Stimulated activated effector memory CD8-positive, alpha-beta T cell treated with anti-CD3 and anti-CD28 coated beads, Interleukin-12 subunit alpha, Interleukin-12 subunit beta, amount 100 ng/mL, for 72 hours (primary cell): ENCODE results near the gene POLR2C.
"Not testable (repeated sequence)": the region's sequence is repeated elsewhere in the genome, so short reads cannot be mapped to it uniquely, and the experiment has no call there.

Source experiments
- ATAC-seq: fragments of 150-1000 bp; cut with Tn5 transposase; 2 replicates; pipeline ENCODE4 v1.10.0; 2021
- DNase-seq, 2 donors: peaks; one replicate each; pipeline ENCODE4 v3.0.0; 2021 to 2022; ENCODE audit warnings: low spot score in 2 of 2
- H3K27ac Mint-ChIP-seq: one replicate; pipeline ENCODE4 v1.8.0; 2022; ENCODE audit warnings: mild to moderate bottlenecking, mixed read lengths
- H3K36me3 Mint-ChIP-seq: one replicate; pipeline ENCODE4 v1.8.0; 2022; ENCODE audit warnings: mild to moderate bottlenecking, mixed read lengths
- H3K4me1 Mint-ChIP-seq: one replicate; pipeline ENCODE4 v1.8.0; 2022; ENCODE audit warnings: mixed read lengths
- H3K4me3 Mint-ChIP-seq: one replicate; pipeline ENCODE4 v1.8.0; 2022; ENCODE audit warnings: mild to moderate bottlenecking, mixed read lengths
- H3K9me3 Mint-ChIP-seq: one replicate; pipeline ENCODE4 v1.8.0; 2022; ENCODE audit warnings: mixed read lengths

POLR2C gene

DNA sequence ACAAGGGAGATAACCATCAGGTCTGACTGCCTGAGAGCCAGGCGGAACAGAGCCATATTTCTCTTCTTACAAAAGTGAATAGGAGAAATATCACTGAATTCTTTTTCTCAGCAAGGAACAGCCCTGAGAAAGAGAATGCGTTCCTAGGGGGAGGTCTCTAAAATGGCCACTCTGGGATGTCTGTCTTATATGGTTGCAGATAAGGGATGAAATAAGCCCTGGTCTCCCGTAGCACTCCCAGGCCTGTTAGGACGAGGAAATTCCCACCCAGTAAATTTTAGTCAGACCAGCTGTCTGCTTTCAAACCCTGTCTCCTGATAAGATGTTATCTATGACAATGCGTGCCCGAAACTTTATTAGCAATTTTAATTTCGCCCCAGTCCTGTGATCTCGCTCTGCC is 22.5 kb upstream of the POLR2C start:
- H3K4me1 Mint-ChIP-seq, H3K9me3 Mint-ChIP-seq, H3K27ac Mint-ChIP-seq, H3K4me3 Mint-ChIP-seq, ATAC-seq, DNase-seq: not testable (repeated sequence)
- peaks cover 64% of the 10 kb centered on the region for H3K36me3 Mint-ChIP-seq

DNA sequence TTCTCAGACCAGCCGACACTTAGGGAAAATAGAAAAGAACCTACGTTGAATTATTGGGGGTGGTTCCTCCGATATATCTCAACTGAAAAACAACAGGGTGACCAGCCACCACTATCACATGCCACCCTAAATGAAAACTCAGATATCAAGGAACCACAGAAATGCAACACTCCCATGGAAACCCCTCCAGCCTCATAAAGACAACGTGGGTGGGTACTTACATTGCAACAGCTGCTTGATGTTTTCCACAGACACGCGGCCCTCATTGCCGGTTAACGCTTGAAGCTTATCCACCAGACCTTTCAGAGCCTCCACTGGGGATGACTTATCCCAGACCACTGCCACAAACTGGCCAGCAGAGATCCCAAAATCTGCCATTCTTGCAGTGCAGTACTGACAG is 21.9 kb upstream of the POLR2C start:
- H3K27ac Mint-ChIP-seq, DNase-seq, ATAC-seq, H3K9me3 Mint-ChIP-seq, H3K4me3 Mint-ChIP-seq, H3K4me1 Mint-ChIP-seq: not testable (repeated sequence)
- H3K36me3 Mint-ChIP-seq = peaks cover 58% of the 10 kb centered on the region

DNA sequence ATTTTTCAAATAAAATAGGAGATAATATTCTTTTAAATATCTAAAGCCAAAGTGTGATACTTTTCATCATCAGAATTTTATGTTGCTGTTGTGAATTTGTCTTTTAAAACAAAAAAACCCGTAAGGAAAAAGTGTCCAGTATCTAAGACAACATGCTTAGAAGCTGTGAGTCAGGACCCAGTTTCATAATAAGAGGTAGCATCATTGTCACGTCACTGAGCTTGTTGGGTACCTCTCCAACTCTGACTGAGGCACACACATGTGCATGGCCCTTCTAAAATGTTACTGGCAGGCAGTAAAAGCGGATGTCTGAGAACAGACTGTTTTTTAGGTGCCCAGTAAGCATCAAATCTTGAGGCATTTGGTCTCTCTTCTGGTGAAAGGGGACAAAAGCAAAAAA is 17.8 kb upstream of the POLR2C start:
- peaks cover 17% of the 10 kb centered on the region for H3K36me3 Mint-ChIP-seq
- no peak overlapping the region for H3K4me3 Mint-ChIP-seq
- no peak overlapping the region for H3K27ac Mint-ChIP-seq
- peaks cover 7% of the 10 kb centered on the region for H3K4me1 Mint-ChIP-seq
- H3K9me3 Mint-ChIP-seq = no peaks in the 10 kb centered on the region
- ATAC-seq (no peak), DNase-seq (no peak)

DNA sequence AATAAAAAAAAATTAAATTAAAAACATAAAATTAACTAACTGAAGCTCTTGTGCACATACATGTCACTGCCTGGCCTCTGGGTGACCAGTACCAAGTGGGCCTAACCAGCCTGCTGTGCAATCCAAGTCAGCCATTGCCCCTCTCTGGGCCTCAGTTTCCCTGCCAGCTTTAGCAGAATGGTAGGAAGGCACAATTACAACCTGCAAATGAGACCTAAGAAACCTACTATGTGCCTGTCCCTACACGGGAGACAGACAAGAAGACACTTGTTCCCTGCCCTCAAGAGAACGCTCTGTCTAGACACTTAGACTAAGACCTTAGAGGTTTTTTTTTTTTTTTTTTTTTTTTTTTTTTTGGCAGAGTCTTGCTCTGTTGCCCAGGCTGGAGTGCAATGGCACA is 17.0 kb upstream of the POLR2C start:
- DNase-seq (no peak), ATAC-seq (no peak)
- H3K9me3 Mint-ChIP-seq = no peaks in the 10 kb centered on the region
- peak overlapping the region; percentile 85 for H3K4me3 Mint-ChIP-seq
- H3K4me1 Mint-ChIP-seq = peaks cover 7% of the 10 kb centered on the region
- H3K36me3 Mint-ChIP-seq = peaks cover 9% of the 10 kb centered on the region
- peak overlapping the region; percentile 93 for H3K27ac Mint-ChIP-seq

DNA sequence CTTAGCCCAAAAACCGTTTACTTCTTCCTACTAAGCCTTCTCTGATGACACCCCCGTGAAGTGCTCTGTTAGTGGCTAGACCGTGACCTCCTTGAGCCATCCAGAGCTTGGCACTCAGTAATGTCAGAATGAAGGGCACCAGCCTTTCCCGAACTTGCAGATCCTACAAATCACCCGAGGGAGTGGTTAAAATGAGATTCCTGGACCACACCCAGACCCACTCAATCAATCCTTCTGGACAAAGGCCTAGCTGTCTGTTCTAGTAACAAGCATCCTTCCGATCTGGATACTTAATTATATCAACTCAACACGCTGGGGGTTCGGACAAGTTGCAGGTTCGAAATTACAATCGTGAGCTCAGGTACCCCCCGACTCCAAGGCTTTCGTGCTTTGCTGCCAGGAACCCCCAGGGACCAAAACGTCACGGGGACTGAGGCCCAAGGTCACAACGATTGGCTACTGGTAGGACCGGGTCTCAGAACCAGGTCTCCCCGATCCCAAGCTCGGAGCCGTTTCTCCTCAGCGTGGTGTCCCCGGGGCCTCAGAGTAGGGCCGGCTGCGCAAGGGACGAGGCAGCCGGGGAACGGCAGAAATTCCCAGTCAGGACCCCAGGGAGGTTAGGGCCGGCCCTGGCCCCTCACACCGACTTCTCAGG is 15.8 kb upstream of the POLR2C start:
- Mint-ChIP-seq H3K4me1 (peaks cover 13% of the 10 kb centered on the region), H3K4me3 (peak overlapping the region; percentile 85)
- peak in 1 of 2 donors; percentile 6 for DNase-seq

GRCh38 chr16:57447186-57447962 is 15.1 kb upstream of the POLR2C start, which contains the start of the genes CIAPIN1 and COQ9:
Gene CIAPIN1 (minus strand): TSS chr16:57447385. CDS start chr16:57440928, 6,457 bp downstream.
Gene COQ9 (plus strand): TSS chr16:57447479. CDS start chr16:57447506, 27 bp downstream.
- no peaks in the 10 kb centered on the region for H3K9me3 Mint-ChIP-seq
- H3K27ac Mint-ChIP-seq = peak within 1 kb of the TSS; percentile 93
- peak within 1 kb of the TSS; percentile 85 for H3K4me3 Mint-ChIP-seq
- ATAC-seq (peak; percentile 100), DNase-seq (peak; percentile 80 to 90)
- peaks cover 13% of the 10 kb centered on the region for H3K4me1 Mint-ChIP-seq
- peaks cover 16% of the 10 kb centered on the region for H3K36me3 Mint-ChIP-seq

More for the DNA sequence above, 15.8 kb upstream of the POLR2C start:
- Mint-ChIP-seq H3K27ac (peak overlapping the region; percentile 93), H3K9me3 (no peaks in the 10 kb centered on the region), H3K36me3 (peaks cover 9% of the 10 kb centered on the region)
- ATAC-seq = peak; percentile 33

DNA sequence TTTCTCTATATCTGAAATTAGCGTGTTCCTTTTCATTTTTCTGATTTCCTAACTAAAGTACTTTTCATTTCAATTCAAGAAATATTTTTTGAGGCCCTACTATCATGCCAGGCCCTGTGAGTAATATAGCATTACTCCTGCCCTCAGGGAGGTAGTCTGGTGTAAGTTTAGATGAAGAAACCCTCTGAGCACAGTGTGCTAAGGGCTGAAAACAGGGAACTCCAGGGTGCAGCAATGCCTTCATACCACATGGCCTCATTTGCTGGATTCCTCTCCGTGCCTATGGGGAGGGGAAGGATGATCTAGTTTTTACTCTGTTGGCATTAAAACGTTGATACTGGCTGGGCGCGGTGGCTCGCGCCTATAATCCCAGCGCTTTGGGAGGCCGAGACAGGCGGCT is 10.5 kb upstream of the POLR2C start:
- Mint-ChIP-seq H3K27ac (peak overlapping the region; percentile 32), H3K4me3 (no peak overlapping the region), H3K9me3 (no peaks in the 10 kb centered on the region), H3K4me1 (peaks cover 6% of the 10 kb centered on the region), H3K36me3 (peaks cover 48% of the 10 kb centered on the region)
- DNase-seq (no peak), ATAC-seq (no peak)

- DNase-seq (no peak), ATAC-seq (peak; percentile 40)
- Mint-ChIP-seq H3K4me1 (peaks cover 38% of the 10 kb centered on the region), H3K9me3 (no peaks in the 10 kb centered on the region), H3K36me3 (peaks cover 78% of the 10 kb centered on the region), H3K4me3 (peak overlapping the region; percentile 98), H3K27ac (peak overlapping the region; percentile 99)
Measured at GRCh38 chr16:57462978-57463362, 491 bp downstream of the POLR2C start.

GRCh38 chr16:57464523-57464922 is 2.0 kb downstream of the POLR2C start:
- DNase-seq (no peak), ATAC-seq (no peak)
- no peaks in the 10 kb centered on the region for H3K9me3 Mint-ChIP-seq
- peak overlapping the region; percentile 99 for H3K27ac Mint-ChIP-seq
- H3K4me3 Mint-ChIP-seq = no peak overlapping the region
- peaks cover 88% of the 10 kb centered on the region for H3K36me3 Mint-ChIP-seq
- peaks cover 38% of the 10 kb centered on the region for H3K4me1 Mint-ChIP-seq

- no peak overlapping the region for H3K4me3 Mint-ChIP-seq
- peak overlapping the region; percentile 3 for H3K27ac Mint-ChIP-seq
- peaks cover 97% of the 10 kb centered on the region for H3K36me3 Mint-ChIP-seq
- no peak for DNase-seq
- ATAC-seq = no peak
- H3K4me1 Mint-ChIP-seq = peaks cover 34% of the 10 kb centered on the region
- no peaks in the 10 kb centered on the region for H3K9me3 Mint-ChIP-seq
Measured at GRCh38 chr16:57468346-57468745, 5.9 kb downstream of the POLR2C start.

DNA sequence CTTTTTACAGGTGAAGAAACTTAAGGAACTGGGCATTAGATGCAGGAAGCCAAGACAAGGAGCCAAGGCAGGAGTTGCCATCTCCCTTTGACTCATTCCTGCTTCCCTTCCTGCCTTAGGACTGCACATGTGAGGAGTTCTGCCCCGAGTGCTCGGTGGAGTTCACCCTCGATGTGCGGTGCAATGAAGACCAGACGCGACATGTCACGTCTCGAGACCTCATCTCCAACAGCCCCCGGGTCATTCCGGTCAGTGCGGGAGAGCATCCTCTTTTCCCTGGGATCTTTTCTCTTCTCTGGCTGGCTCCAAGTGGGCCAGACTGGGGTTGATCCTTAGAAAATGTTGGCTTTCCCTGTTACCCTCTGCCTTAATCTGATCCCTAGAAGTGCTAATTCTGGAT is 6.6 kb downstream of the POLR2C start:
- no peaks in the 10 kb centered on the region for H3K9me3 Mint-ChIP-seq
- no peak overlapping the region for H3K4me3 Mint-ChIP-seq
- DNase-seq = no peak
- H3K4me1 Mint-ChIP-seq = peaks cover 27% of the 10 kb centered on the region
- H3K27ac Mint-ChIP-seq = no peak overlapping the region
- H3K36me3 Mint-ChIP-seq = peaks cover 90% of the 10 kb centered on the region
- no peak for ATAC-seq

DNA sequence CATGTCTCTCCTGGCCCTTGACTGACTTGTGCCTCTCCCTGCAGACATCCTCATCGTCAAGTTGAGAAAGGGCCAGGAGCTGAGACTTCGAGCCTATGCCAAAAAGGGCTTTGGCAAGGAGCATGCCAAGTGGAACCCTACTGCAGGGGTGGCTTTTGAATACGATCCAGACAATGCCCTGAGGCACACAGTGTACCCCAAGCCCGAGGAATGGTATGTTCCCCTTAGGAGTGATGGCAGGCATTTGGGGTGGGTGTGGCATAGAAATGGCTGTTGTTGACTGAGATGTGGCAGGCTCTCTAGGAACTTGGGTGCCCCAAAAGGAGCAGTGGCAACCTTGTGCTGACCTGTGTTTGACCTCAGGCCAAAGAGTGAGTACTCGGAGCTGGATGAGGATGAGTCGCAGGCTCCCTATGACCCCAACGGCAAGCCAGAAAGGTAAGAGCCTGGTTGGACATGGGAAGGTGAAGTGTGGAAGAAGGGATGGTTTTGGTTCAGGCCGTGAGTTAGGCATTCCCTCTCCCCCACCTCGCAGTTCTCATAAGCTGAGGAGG is 7.5 kb downstream of the POLR2C start:
- ATAC-seq (no peak), DNase-seq (no peak)
- peaks cover 17% of the 10 kb centered on the region for H3K4me1 Mint-ChIP-seq
- H3K36me3 Mint-ChIP-seq = peaks cover 87% of the 10 kb centered on the region
- H3K27ac Mint-ChIP-seq = peak overlapping the region; percentile 12
- no peaks in the 10 kb centered on the region for H3K9me3 Mint-ChIP-seq
- no peak overlapping the region for H3K4me3 Mint-ChIP-seq

GRCh38 chr16:57470711-57471110 is 8.2 kb downstream of the POLR2C start:
- no peak for DNase-seq
- no peaks in the 10 kb centered on the region for H3K9me3 Mint-ChIP-seq
- H3K4me1 Mint-ChIP-seq = peaks cover 18% of the 10 kb centered on the region
- no peak for ATAC-seq
- H3K27ac Mint-ChIP-seq = no peak overlapping the region
- peaks cover 80% of the 10 kb centered on the region for H3K36me3 Mint-ChIP-seq
- H3K4me3 Mint-ChIP-seq = no peak overlapping the region

- Mint-ChIP-seq H3K36me3 (peaks cover 75% of the 10 kb centered on the region), H3K4me1 (peaks cover 18% of the 10 kb centered on the region), H3K27ac (no peak overlapping the region), H3K4me3 (no peak overlapping the region), H3K9me3 (no peaks in the 10 kb centered on the region)
- ATAC-seq = no peak
- DNase-seq = no peak
Measured at GRCh38 chr16:57471209-57471608, 8.7 kb downstream of the POLR2C start.

- DNase-seq = no peak
- Mint-ChIP-seq H3K4me1 (peaks cover 22% of the 10 kb centered on the region), H3K27ac (no peak overlapping the region)
Measured at GRCh38 chr16:57471852-57472664, 9.6 kb downstream of the POLR2C start.

More at GRCh38 chr16:57471852-57472664, 9.6 kb downstream of the POLR2C start:
- ATAC-seq = no peak
- Mint-ChIP-seq H3K9me3 (no peaks in the 10 kb centered on the region), H3K36me3 (peaks cover 66% of the 10 kb centered on the region), H3K4me3 (no peak overlapping the region)
